SH-SY5Y (cell line): Measurements from ENCODE around the gene C1orf52.

ENCODE experiments used
- GATA2 ChIP-seq: IDR thresholded peaks from 2 replicates; pipeline ENCODE4 v1.6.1; 2011; ENCODE audit warnings: mild to moderate bottlenecking, low read depth, low read length
- GATA3 ChIP-seq: IDR thresholded peaks from 2 replicates; pipeline ENCODE4 v1.6.1; 2011; ENCODE audit warnings: low read depth, mild to moderate bottlenecking, low read length, moderate library complexity

Gene C1orf52

GRCh38 chr1:85201340-85202091, 57.9 kb downstream of the C1orf52 start:
- no peak for TF ChIP-seq GATA2

GRCh38 chr1:85200463-85201339, 58.8 kb downstream of the C1orf52 start, which contains the start of gene SYDE2:
TSS of gene SYDE2 (minus strand) at chr1:85201016. CDS start at chr1:85200996, 20 bp downstream.
- TF ChIP-seq GATA3, result no peak
- no peak for TF ChIP-seq GATA2
